Suppressor macrophage treated with lipopolysaccharide for 1 hour (primary cell): ENCODE data around the gene CTTN.
"Not testable (repeated sequence)": the region's sequence is repeated elsewhere in the genome, so short reads cannot be mapped to it uniquely, and the experiment has no call there.

Experiments used
- DNase-seq, 3 donors: peaks; one replicate each; pipeline ENCODE4 v3.0.0-alpha.2; 2020 to 2022

Gene CTTN

GRCh38 chr11:70429724-70430521, 31.6 kb downstream of the CTTN start:
- no peak for DNase-seq

DNA sequence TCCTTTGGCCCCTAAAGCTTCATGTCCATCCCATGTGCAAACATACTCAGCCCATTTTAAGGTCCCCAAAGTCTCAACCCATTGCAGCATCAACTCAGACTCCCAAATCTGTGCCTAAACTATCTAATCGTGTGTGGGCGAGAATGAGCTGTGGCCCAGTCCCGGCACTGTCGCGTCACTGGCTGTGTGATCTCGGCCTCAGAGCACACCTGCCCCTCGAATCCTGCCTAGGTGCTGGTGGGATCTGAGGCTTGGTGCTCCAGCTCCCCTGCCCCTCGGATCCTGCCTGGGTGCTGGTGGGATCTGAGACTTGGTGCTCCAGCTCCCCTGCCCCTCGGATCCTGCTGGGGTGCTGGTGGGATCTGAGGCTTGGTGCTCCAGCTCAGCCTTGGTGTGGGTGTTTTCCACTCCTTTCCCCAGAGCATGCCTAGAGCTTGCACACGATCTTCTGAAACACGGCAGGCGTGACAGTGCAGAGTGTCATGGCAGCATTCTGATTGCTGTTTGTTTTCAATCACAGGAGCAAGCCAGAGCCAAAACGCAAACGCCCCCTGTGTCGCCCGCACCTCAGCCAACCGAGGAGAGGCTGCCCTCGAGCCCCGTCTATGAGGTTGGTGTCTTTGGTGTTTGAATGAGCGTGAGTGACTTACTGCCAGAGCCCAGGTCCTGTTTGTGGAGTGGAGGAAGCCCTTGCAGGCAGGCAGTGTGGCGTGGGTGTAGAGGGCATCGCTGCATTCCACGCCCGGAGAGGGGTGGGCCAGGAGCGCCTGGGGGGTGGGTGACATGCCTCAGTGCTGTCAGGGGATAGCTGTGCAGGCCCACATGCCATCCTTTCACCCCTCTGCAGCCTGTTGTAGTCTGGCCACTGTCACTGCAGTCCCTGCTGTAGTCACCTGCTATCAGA, 32.6 kb downstream of the CTTN start:
- DNase-seq = no peak

DNA sequence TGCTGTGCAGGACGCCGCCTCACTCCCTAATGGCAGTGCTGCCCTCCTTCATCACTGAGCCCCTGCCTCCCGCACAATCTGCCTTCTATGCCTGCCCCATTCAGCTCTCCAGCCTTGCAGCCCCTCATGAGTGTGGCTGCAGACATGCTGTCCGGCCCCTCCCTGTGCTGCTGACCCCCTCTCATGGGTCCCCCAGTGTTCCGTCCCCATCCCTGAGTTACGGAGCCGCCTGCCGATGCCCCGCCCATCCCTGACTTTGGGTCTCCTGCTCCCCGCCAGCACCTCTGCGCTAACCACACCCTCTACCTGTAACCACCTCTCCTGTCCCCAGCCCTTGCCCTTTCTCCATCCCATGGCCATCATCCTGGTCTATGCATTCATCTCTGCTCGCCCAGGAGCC, 33.3 kb downstream of the CTTN start:
- DNase-seq = no peak

DNA sequence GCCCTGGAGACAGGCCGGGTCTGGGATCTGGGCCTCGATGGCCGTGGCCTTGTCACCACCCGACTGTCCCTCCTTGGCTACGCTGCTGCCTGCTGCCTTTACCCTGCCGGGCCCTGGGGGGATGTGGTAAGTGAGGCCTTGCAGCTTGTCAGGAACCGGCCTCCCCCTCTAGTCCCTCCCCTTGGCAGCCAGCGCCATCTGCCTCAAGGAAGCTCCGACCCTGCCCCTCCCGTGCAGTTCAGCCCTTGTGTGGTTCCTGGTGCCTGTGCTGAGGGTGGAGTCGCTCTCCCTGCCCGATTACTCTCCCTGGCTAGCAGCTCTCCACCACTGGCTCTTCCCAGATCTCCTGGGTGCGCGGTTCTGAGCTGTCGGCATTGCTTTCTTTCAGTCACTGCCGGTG, 33.7 kb downstream of the CTTN start:
- DNase-seq = no peak

GRCh38 chr11:70432580-70432979, 34.3 kb downstream of the CTTN start:
- no peak for DNase-seq

DNA sequence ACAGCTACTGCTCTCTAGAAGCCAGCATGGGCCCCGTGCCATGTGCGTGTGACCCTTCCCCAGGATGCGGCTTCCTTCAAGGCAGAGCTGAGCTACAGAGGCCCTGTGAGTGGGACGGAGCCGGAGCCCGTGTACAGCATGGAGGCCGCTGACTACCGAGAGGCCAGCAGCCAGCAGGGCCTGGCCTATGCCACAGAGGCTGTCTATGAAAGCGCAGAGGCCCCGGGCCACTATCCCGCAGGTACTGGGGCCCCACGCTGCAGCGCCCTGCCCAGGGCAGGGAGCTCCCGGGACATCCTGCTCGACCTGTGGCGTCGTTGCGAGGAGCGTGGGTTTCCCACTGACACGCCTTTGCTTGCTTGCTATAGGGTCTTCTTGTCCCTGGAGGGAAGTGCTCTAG, 34.7 kb downstream of the CTTN start:
- no peak for DNase-seq

- no peak for DNase-seq
Observed at GRCh38 chr11:70433526-70433925, 35.2 kb downstream of the CTTN start.

GRCh38 chr11:70433966-70434812, 35.9 kb downstream of the CTTN start:
- DNase-seq = peak in 1 of 3 donors; percentile 15

DNA sequence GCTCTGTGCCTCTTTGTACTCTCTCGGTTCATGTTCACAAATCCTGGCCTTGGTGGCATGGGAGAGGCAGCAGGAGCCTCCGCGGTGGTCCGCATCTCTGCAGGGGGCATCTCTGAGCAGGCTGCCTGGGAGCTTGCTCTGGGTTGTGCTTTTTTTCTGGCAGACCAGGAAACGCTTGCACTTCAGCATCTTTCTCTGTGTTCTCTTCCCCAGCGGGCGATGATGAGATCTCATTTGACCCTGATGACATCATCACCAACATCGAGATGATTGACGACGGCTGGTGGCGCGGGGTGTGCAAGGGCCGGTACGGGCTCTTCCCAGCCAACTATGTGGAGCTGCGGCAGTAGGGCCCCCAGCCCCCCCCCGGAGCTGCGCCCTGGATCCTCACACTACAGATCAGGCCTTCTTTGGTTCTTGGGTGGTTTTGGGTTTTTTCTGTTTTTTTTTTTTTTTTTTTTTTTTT, 36.5 kb downstream of the CTTN start:
- DNase-seq = no peak

DNA sequence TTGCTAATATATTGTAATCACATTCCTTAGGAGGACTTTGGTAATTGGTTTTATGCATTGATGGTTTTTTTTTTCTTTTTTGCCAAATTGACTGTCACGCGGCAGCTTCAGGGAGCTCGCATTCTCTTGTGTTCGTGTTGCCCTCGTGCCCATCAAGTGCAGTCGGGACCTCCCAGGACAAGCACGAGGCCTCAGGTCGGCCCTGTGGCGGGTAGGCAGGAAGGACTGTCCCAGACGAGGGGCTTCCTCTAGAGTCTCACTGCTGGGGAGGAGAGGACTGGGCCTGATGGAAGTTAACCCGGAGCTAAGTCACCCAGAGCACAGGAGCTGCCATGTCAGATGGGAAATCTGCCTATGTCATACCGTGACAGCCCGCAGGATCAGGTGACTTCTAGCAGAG, 37.0 kb downstream of the CTTN start:
- no peak for DNase-seq

DNA sequence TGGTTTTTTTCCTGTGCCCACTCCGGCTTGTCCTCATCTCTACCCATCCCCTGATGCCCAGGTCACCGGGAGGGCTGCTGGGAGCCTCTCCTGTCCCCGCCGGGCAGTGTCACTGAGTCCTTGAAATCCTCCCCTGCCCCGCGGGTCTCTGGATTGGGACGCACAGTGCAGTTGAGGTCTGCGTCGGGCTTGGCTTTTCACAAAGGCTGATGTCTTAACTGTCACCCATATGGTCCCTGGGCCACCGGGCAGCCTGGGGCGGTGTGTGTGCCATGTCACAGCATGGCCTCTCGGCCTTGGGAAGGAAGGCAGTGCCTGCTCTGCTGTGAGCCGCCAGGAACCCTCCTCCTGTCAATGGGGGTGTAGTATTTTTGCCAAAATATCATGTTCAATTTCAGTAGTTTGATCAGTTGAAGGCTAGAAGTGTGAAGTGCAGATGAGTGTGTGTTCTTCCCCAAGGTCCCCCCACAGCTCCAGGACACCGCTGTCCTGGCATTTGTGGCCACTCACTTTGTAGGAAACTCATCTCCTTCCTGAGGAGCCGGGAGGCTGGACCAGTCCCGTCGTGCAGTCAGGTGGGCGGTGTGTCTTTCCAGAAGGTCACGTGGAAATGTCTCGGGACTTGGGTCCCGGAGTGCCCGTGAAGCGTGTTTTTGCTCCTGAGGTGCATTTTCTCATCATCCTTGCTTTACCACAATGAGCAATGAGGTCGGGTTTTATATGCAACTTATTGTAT, 37.6 kb downstream of the CTTN start:
- DNase-seq = no peak

DNA sequence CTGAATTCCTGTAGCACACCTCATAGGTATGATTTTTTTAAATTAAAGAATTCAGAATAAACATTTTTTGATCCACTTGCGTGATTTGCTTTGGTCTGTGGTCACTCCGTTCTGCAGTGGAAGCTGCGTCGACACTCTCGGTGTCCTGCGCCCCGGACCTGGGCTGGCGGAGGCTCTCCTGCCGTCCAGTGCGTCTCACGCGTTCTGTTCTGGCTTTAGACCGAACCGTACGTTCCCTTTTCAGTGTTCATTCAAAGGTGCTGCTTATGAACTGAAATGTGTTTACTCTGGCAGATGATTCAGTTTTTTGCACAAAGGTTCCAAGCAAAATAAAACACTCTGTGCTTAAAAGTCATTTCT, 38.2 kb downstream of the CTTN start:
- no peak for DNase-seq

DNA sequence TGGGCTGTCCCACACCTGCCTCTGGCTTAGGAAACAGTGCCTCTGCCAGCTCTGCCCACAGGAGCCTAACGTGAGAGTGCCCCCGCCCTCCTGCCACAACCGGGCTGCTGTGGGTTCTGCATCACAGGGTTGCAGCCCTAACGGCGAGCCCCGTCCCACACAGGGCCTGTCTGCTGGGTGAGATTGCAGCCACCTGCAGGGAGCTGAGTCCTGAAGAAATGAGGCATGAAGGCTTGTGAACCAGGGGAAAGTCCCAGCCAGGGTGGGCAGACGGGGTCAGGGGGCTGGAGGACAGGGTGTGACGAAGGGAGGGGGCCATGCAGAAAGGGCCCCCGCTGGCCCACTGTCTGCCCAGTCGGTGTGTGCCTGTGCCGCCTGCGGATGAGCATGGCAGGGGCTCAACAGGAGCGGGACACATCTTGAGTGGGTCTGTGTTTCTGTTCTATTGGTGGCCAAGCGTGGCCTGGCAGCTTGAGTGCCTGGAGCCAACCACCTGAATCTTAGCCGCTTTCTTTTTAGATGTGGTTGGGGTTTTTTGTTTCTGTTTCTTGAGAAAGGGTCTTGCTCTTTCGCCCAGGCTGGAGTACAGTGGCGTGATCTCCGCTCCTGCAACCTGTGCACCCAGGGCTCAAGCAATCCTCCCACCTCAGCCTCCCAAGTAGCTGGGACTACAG, 38.9 kb downstream of the CTTN start:
- no peak for DNase-seq

DNA sequence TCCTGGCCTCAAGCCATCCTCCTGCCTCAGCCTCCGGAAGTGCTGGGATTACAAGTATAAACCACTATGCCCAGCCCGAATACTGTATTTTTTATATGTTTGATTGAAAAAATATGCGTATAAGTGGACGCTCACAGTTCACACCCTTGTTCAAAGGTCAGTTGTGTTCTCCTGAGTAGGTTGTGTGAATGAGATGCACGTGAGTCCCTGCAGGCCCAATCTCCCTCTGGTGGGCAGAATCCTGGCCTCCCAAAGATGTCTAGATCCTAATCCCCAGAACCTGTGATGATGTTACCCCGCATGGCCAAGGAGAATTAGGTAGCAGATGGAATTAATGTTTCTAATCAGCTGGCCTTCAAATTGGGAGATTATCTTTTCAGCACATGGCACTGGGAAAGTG, 41.9 kb downstream of the CTTN start:
- DNase-seq = no peak

GRCh38 chr11:70443773-70444030, 45.4 kb downstream of the CTTN start:
- DNase-seq = no peak

DNA sequence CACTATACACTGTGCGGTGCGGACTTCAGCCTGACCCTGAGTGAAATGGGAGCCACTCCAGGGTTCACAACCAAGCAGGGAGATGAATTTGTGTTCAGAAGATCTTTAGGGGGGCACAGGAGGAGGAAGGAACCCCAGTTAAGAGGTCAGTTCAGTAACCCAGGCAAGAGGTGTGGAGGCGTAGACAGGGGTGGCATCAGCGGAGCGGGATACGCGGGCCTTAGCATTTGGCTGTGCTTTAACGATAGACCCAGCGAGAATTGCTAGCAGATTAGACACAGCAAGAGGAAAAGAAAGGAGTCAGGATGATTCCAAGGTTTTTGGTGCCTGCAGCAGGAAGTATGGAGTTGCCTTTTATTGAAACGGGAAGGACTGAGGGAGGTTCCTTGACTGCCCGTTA, 46.8 kb downstream of the CTTN start:
- DNase-seq = no peak

GRCh38 chr11:70445605-70446004, 47.3 kb downstream of the CTTN start:
- DNase-seq = no peak

- DNase-seq = peak in 1 of 3 donors; percentile 15
Observed at GRCh38 chr11:70448983-70449567, 50.7 kb downstream of the CTTN start.

DNA sequence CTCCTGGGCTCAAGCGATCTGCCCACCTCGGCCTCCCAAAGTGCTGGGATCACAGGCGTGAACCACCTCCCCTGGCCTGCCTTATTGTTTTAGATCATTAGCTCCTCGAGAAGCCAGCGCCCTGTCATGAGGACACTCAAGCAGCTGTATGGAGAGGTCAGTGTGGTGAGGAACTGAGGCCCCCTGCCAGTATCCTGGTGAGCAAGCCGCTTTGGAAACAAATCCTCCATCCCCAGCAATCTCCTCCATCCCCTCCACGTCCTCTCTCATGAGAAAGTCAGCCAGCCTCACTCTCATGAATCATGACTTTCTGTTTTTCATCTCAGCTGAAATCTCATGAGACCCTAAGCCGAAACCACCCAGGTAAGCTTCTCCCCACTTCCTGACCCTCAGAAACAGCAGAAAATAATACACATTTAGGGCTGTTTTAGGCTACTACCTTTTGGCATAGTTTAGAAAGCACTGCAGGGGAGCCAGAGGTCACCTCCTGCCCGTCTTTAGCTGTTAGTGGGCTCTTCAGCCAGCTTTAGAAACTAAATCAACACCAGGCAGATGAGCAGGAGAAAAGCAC, 56.0 kb downstream of the CTTN start:
- no peak for DNase-seq

DNA sequence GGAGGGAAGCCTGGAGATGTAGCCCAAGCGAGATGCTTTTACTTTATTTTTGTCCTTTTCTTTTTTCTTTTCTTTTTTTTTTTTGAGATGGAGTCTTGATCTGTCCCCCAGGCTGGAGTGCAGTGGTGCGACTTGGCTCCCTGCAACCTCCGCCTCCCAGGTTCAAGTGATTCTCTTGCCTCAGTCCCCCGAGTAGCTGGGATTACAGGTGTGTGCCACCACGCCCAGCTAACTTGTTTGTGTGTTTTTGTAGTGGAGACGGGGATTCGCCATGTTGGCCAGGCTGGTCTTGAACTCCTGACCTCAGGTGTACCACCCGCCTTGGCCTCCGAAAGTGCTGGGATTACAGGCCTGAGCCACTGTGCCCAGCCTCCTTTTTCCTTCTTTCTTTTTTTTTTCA, 56.5 kb downstream of the CTTN start:
- DNase-seq = not testable (repeated sequence)

DNA sequence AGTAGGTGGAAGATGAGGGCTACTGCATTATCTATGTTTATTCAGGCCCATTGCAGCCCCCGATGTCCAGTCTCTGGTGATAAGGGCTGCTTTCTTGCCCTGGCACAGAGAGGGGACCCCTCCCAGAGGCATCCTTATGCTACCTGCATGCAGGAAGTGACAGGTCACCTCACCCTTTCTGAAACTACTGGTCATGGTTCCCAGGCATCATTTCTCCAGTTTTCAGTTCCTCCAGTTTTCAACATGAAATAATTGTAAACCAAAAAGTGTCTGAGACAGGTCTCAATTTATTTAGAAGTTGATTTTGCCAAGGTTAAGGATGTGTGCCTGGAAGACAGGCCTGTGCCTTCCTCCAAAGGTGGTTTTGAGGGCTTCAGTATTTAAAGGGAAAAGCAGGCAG, 57.0 kb downstream of the CTTN start:
- no peak for DNase-seq
